GM19193 (cell line): ENCODE data around the gene PLXNA4.

Experiments used
- POLR2A ChIP-seq: IDR thresholded peaks from 4 replicates; pipeline ENCODE4 v1.6.1; 2011; ENCODE audit not compliant: insufficient read depth, insufficient read length; ENCODE audit errors: extremely low read depth

Gene PLXNA4

GRCh38 chr7:132307465-132307864, 268.8 kb downstream of the PLXNA4 start:
- no peak for TF ChIP-seq POLR2A

- TF ChIP-seq POLR2A = no peak
Observed at GRCh38 chr7:132300599-132301277, 275.5 kb downstream of the PLXNA4 start.

GRCh38 chr7:132298790-132299189, 277.5 kb downstream of the PLXNA4 start:
- no peak for TF ChIP-seq POLR2A

- TF ChIP-seq POLR2A = no peak
Observed at GRCh38 chr7:132296820-132297219, 279.4 kb downstream of the PLXNA4 start.

- no peak for TF ChIP-seq POLR2A
Observed at GRCh38 chr7:132295175-132295574, 281.1 kb downstream of the PLXNA4 start.

- no peak for TF ChIP-seq POLR2A
Observed at GRCh38 chr7:132292803-132293202, 283.5 kb downstream of the PLXNA4 start.

- TF ChIP-seq POLR2A = no peak
Observed at GRCh38 chr7:132291481-132291880, 284.8 kb downstream of the PLXNA4 start.

GRCh38 chr7:132290021-132290420, 286.2 kb downstream of the PLXNA4 start:
- TF ChIP-seq POLR2A = no peak

- no peak for TF ChIP-seq POLR2A
Observed at GRCh38 chr7:132286836-132287235, 289.4 kb downstream of the PLXNA4 start.

- no peak for TF ChIP-seq POLR2A
Observed at GRCh38 chr7:132280335-132280734, 295.9 kb downstream of the PLXNA4 start.

GRCh38 chr7:132279718-132280117, 296.6 kb downstream of the PLXNA4 start:
- TF ChIP-seq POLR2A = no peak

GRCh38 chr7:132276976-132277725, 299.1 kb downstream of the PLXNA4 start:
- TF ChIP-seq POLR2A = no peak

GRCh38 chr7:132276234-132276630, 300.0 kb downstream of the PLXNA4 start:
- no peak for TF ChIP-seq POLR2A

GRCh38 chr7:132275416-132276233, 300.6 kb downstream of the PLXNA4 start:
- no peak for TF ChIP-seq POLR2A

GRCh38 chr7:132272763-132273371, 303.4 kb downstream of the PLXNA4 start:
- TF ChIP-seq POLR2A = no peak
